ENCODE data around the gene KNDC1.

- TF ChIP-seq EZH2 (IDR thresholded peaks at IDR 0.05; ENCODE audit: borderline replicate concordance, insufficient read depth, low read length, poor library complexity, severe bottlenecking) (no peak), TAF1 (IDR thresholded peaks at IDR 0.05; ENCODE audit: low read depth) (no peak), CTCF (IDR thresholded peaks at IDR 0.05; ENCODE audit: poor library complexity, severe bottlenecking) (no peak)
Observed at GRCh38 chr10:133194151-133194550, 34.1 kb downstream of the KNDC1 start.
